PC-9 (cell line): Measurements from ENCODE around the gene B3GALT6. TPM values are rescaled to one million over a fixed set of nuclear protein-coding genes. Genes with fewer than 3 reads are reported as not detected.

Source experiments
- BruUV-seq: library from RNA; stranded (reverse); fragments of 400-500 nt; replicated peaks from 2 replicates; lab custom pipeline; 2021; lab: Mats Ljungman, UMichigan
- CTCF ChIA-PET: fragments of 300-600 bp; sonication (Branson Sonifier 250); formaldehyde crosslinking; loops from one replicate; lab custom pipeline; 2022; ENCODE audit warnings: antibody characterized with exemption; lab: Charles Lee
- POLR2A ChIA-PET: fragments of 300-600 bp; sonication (Branson Sonifier 250); formaldehyde crosslinking; loops from one replicate; lab custom pipeline; 2022; ENCODE audit warnings: antibody characterized with exemption; ENCODE audit not compliant: unreplicated experiment; lab: Charles Lee
- DNase-seq, 2 experiments: peaks; one replicate each; pipeline versions ENCODE4 v3.0.0 to v3.0.0-alpha.2; 2015 to 2022; ENCODE audit warnings: mixed read lengths in 1 of 2
- H2AFZ ChIP-seq: fragments of 200-600 bp; sonication (generic); 2 replicates; pipeline ENCODE4 v1.8.1; 2017; ENCODE audit warnings: antibody characterized with exemption
- H3F3A ChIP-seq: fragments of 200-600 bp; sonication (generic); 2 replicates; pipeline ENCODE4 v1.8.1; 2017; ENCODE audit warnings: antibody characterized with exemption, mild to moderate bottlenecking, low read depth; ENCODE audit not compliant: insufficient read depth
- H3K27ac ChIP-seq: fragments of 200-600 bp; sonication (generic); 2 replicates; pipeline ENCODE4 v1.6.1; 2016; ENCODE audit warnings: mixed run types
- H3K27me3 ChIP-seq: fragments of 200-600 bp; sonication (generic); 2 replicates; pipeline ENCODE4 v1.6.1; 2016; ENCODE audit warnings: low read depth, mixed run types; ENCODE audit not compliant: insufficient read depth
- H3K36me3 ChIP-seq: fragments of 200-600 bp; sonication (generic); 2 replicates; pipeline ENCODE4 v1.6.1; 2016; ENCODE audit warnings: low read depth, mixed run types
- H3K4me1 ChIP-seq: fragments of 200-600 bp; sonication (generic); replicated peaks from 2 replicates; pipeline ENCODE4 v1.6.1; 2016; ENCODE audit warnings: mixed run types; ENCODE audit not compliant: insufficient read depth
- H3K4me2 ChIP-seq: fragments of 200-600 bp; sonication (generic); 2 replicates; pipeline ENCODE4 v1.6.1; 2017; ENCODE audit warnings: mixed run types
- H3K4me3 ChIP-seq: fragments of 200-600 bp; sonication (generic); 2 replicates; pipeline ENCODE4 v1.6.1; 2016; ENCODE audit warnings: mixed run types
- H3K79me2 ChIP-seq: fragments of 200-600 bp; sonication (generic); 2 replicates; pipeline ENCODE4 v1.6.1; 2017; ENCODE audit warnings: low read depth, mixed run types
- H3K9me2 ChIP-seq: fragments of 200-600 bp; sonication (generic); 2 replicates; pipeline ENCODE4 v1.8.1; 2017; ENCODE audit warnings: mild to moderate bottlenecking; ENCODE audit not compliant: insufficient read depth
- H3K9me3 ChIP-seq: fragments of 200-600 bp; sonication (generic); 2 replicates; pipeline ENCODE4 v1.8.1; 2016; ENCODE audit warnings: low read depth; ENCODE audit not compliant: insufficient read depth
- H4K20me1 ChIP-seq: fragments of 200-600 bp; sonication (generic); 2 replicates; pipeline ENCODE4 v1.8.1; 2017; ENCODE audit not compliant: insufficient read depth
- EZH2 ChIP-seq: fragments of 200-600 bp; sonication (generic); IDR thresholded peaks from 2 replicates; pipeline ENCODE4 v1.8.0; 2017; ENCODE audit warnings: antibody characterized with exemption, low read depth
- intact Hi-C: fragments of 100-400 bp; cut with micrococcal nuclease; formaldehyde crosslinking; loops from one replicate; pipeline ENCODE4 v1.10.0; 2022; ENCODE audit not compliant: unreplicated experiment
- total RNA-seq: library from RNA; stranded (reverse); gene quantifications from 2 replicates; pipeline ENCODE4 v1.2.3, GENCODE V29; 2021
- TF ChIP-seq, protein P1 (sequence below): fragments of 200-600 bp; sonication (generic); conservative IDR thresholded peaks from 2 replicates; pipeline ENCODE4 v1.6.1; 2017; ENCODE audit warnings: mixed run types, antibody characterized with exemption, mild to moderate bottlenecking, moderate library complexity

The B3GALT6 gene
- total RNA-seq, 1 experiment from 2014 or later = 16.2 TPM

DNA sequence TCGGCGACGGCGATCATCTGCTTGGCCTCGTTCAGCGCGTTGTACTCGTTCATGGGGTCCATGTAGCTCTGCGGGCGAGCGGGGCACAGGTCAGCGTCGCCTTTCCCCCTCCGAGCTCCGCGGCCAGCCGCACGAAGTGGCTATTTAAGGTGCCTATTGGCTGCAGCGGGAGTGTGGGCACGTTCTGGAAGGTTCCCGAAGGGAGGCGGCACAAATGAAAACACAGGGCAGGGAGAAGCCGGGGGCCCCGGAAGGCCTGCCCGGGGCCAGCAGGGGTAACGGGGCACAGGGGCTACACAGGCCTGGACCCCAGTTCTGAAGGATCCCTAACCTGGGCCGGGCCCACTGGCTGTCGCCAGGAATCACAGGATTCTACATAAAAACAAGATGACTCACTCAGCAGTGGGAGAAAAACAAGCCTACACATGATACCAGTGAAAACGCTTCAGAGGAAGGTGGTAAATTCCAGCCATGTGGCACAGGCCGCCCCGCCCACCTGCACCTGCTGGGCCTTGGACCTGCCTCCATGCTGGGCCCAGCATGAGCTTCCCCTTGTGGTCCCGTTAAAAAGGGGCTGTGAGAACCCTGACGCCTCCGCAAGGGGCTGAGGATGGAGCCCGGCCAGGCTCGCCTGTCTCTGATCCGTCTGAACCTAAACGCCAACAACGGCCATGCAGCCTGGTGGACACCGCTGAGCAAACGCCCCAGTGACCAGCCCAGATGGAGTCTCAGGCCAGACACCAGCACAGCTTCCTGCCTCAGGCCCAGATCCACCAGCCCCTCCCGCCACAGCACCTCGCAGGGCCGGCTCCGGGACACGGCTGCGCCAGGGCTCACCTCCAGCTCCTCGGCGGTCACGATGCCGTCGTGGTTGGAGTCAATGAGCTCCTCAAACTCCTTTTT, 14.2 kb upstream of the B3GALT6 start:
- ChIA-PET CTCF (no interaction called here), POLR2A (interaction anchor here (0.6 kb wide), 1 partner anchor 66 kb away, joined by 9 read pairs; no protein-coding TSS in a partner anchor)
- H3K27me3 ChIP-seq = no peaks in the 10 kb centered on the region
- H4K20me1 ChIP-seq = peaks cover 4% of the 10 kb centered on the region; the same call in 1 of the 2 replicates
- H2AFZ ChIP-seq = no peak overlapping the region
- H3K4me2 ChIP-seq = no peak overlapping the region
- intact Hi-C loops = no loop called here
- no peaks in the 10 kb centered on the region for H3K9me3 ChIP-seq
- DNase-seq = no peak
- H3K27ac ChIP-seq = no peak overlapping the region
- BruUV-seq = no TSS peak
- peaks cover 6% of the 10 kb centered on the region for H3F3A ChIP-seq
- H3K4me1 ChIP-seq = no peaks in the 10 kb centered on the region
- H3K4me3 ChIP-seq = no peak overlapping the region
- H3K79me2 ChIP-seq = no peaks in the 10 kb centered on the region
- no peak for TF ChIP-seq EZH2
- TF ChIP-seq, protein P1, sequence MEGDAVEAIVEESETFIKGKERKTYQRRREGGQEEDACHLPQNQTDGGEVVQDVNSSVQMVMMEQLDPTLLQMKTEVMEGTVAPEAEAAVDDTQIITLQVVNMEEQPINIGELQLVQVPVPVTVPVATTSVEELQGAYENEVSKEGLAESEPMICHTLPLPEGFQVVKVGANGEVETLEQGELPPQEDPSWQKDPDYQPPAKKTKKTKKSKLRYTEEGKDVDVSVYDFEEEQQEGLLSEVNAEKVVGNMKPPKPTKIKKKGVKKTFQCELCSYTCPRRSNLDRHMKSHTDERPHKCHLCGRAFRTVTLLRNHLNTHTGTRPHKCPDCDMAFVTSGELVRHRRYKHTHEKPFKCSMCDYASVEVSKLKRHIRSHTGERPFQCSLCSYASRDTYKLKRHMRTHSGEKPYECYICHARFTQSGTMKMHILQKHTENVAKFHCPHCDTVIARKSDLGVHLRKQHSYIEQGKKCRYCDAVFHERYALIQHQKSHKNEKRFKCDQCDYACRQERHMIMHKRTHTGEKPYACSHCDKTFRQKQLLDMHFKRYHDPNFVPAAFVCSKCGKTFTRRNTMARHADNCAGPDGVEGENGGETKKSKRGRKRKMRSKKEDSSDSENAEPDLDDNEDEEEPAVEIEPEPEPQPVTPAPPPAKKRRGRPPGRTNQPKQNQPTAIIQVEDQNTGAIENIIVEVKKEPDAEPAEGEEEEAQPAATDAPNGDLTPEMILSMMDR = no peak
- no peaks in the 10 kb centered on the region for H3K36me3 ChIP-seq
- H3K9me2 ChIP-seq = no peaks in the 10 kb centered on the region

- Histone ChIP-seq H3K36me3 (no peaks in the 10 kb centered on the region; the same call in 1 of the 2 replicates), H3K9me3 (no peaks in the 10 kb centered on the region), H3K79me2 (no peaks in the 10 kb centered on the region), H3K27me3 (no peaks in the 10 kb centered on the region), H2AFZ (no peak overlapping the region), H3K4me1 (no peaks in the 10 kb centered on the region), H3K9me2 (no peaks in the 10 kb centered on the region), H3K4me3 (no peak overlapping the region), H4K20me1 (peaks cover 4% of the 10 kb centered on the region; the same call in 1 of the 2 replicates), H3K4me2 (no peak overlapping the region), H3K27ac (no peak overlapping the region), H3F3A (peaks cover 6% of the 10 kb centered on the region)
- TF ChIP-seq, protein P1 = no peak
- no peak for TF ChIP-seq EZH2
- DNase-seq = no peak
- intact Hi-C loops = no loop called here
- CTCF ChIA-PET = no interaction called here
- BruUV-seq = no TSS peak
- POLR2A ChIA-PET = interaction anchor here (0.6 kb wide), 1 partner anchor 67 kb away, joined by 9 read pairs; no protein-coding TSS in a partner anchor
These were observed 13.4 kb upstream of the B3GALT6 start for GRCh38 chr1:1218524-1219200.

- H3K9me3 ChIP-seq = no peaks in the 10 kb centered on the region
- H2AFZ ChIP-seq = no peak overlapping the region
- H3F3A ChIP-seq = peaks cover 6% of the 10 kb centered on the region
- H3K27me3 ChIP-seq = no peaks in the 10 kb centered on the region
- no peaks in the 10 kb centered on the region for H3K9me2 ChIP-seq
- peaks cover 5% of the 10 kb centered on the region; the same call in 1 of the 2 replicates for H4K20me1 ChIP-seq
- H3K36me3 ChIP-seq = no peaks in the 10 kb centered on the region; the same call in 1 of the 2 replicates
- DNase-seq = no peak
- ChIA-PET CTCF (no interaction called here), POLR2A (no interaction called here)
- H3K4me2 ChIP-seq = no peak overlapping the region
- no peaks in the 10 kb centered on the region for H3K79me2 ChIP-seq
- intact Hi-C loops = no loop called here
- no peaks in the 10 kb centered on the region for H3K4me1 ChIP-seq
- no TSS peak for BruUV-seq
- TF ChIP-seq, protein P1 = no peak
- no peak for TF ChIP-seq EZH2
- H3K4me3 ChIP-seq = no peak overlapping the region
- no peak overlapping the region for H3K27ac ChIP-seq
These were observed 12.7 kb upstream of the B3GALT6 start for GRCh38 chr1:1219341-1219740.
